ACC112 (cell line): ENCODE data around the gene TNXB.
"Not testable (repeated sequence)": the region's sequence is repeated elsewhere in the genome, so short reads cannot be mapped to it uniquely, and the experiment has no call there.

Experiments used
- H2AFZ ChIP-seq: fragments of 200-600 bp; sonication (generic); one replicate; pipeline ENCODE4 v1.6.0; 2017; ENCODE audit warnings: antibody characterized with exemption, low read length; ENCODE audit not compliant: unreplicated experiment
- H3K27ac ChIP-seq: fragments of 200-600 bp; sonication (generic); 2 replicates; pipeline ENCODE4 v1.5.1; 2014; ENCODE audit warnings: low read depth, mild to moderate bottlenecking, antibody characterized with exemption, low read length, moderate library complexity
- H3K27me3 ChIP-seq: fragments of 200-600 bp; sonication (generic); 2 replicates; pipeline ENCODE4 v1.6.1; 2014; ENCODE audit warnings: mild to moderate bottlenecking, antibody characterized with exemption, low read length, moderate library complexity, mixed read lengths; ENCODE audit not compliant: insufficient read depth
- H3K36me3 ChIP-seq: fragments of 200-600 bp; sonication (generic); 2 replicates; pipeline ENCODE4 v1.6.1; 2016; ENCODE audit warnings: mild to moderate bottlenecking, antibody characterized with exemption, low read length, moderate library complexity, mixed read lengths; ENCODE audit not compliant: insufficient read depth
- H3K4me1 ChIP-seq: fragments of 200-600 bp; sonication (generic); one replicate; pipeline ENCODE4 v1.6.1; 2016; ENCODE audit warnings: low read length, mixed read lengths; ENCODE audit not compliant: insufficient read depth, unreplicated experiment, control insufficient read depth
- H3K4me3 ChIP-seq: fragments of 200-600 bp; sonication (generic); 2 replicates; pipeline ENCODE4 v1.5.1; 2014; ENCODE audit warnings: mild to moderate bottlenecking, low read depth, low read length
- H3K79me2 ChIP-seq: fragments of 200-600 bp; sonication (generic); one replicate; pipeline ENCODE4 v1.6.0; 2016; ENCODE audit warnings: low read length; ENCODE audit not compliant: control insufficient read depth, unreplicated experiment, insufficient read depth

The TNXB gene

DNA sequence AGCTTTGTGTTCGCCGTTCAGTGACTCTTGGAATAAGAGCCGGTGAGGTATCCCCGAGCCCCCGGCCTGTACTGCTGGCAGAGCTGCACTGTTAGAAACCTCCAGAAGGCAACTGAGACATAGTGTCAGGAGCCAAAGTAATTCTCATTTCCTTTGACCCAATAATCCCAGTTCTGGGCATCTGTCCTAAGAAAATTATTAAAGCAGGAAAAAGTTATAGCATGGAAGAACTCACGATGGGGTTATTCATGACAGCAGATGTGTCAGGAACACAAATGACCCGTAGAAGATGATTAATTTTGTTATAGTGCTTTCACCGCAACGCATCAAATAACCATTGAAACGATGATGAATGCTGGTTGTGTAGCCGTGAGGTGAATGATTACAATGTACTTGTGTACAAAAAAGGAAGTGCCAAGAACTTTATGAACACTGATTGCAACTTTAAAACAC is 50.6 kb downstream of the TNXB start:
- no peak overlapping the region for H3K27ac ChIP-seq
- no peaks in the 10 kb centered on the region for H3K36me3 ChIP-seq
- H3K27me3 ChIP-seq = no peaks in the 10 kb centered on the region
- H3K79me2 ChIP-seq = no peaks in the 10 kb centered on the region
- no peak overlapping the region for H3K4me3 ChIP-seq
- peaks cover 9% of the 10 kb centered on the region for H3K4me1 ChIP-seq
- H2AFZ ChIP-seq = no peak overlapping the region

- Histone ChIP-seq H3K27ac (no peak overlapping the region), H3K27me3 (no peaks in the 10 kb centered on the region)
Measured at GRCh38 chr6:32057966-32058365, 51.2 kb downstream of the TNXB start.

GRCh38 chr6:32056254-32056653 is 52.9 kb downstream of the TNXB start:
- peaks cover 9% of the 10 kb centered on the region for H3K4me1 ChIP-seq
- no peak overlapping the region for H2AFZ ChIP-seq
- no peaks in the 10 kb centered on the region for H3K36me3 ChIP-seq
- no peaks in the 10 kb centered on the region for H3K27me3 ChIP-seq
- H3K27ac ChIP-seq = no peak overlapping the region
- H3K4me3 ChIP-seq = no peak overlapping the region
- H3K79me2 ChIP-seq = no peaks in the 10 kb centered on the region

More at GRCh38 chr6:32057966-32058365, 51.2 kb downstream of the TNXB start:
- Histone ChIP-seq H2AFZ (no peak overlapping the region), H3K4me1 (peaks cover 9% of the 10 kb centered on the region), H3K79me2 (no peaks in the 10 kb centered on the region), H3K4me3 (no peak overlapping the region), H3K36me3 (no peaks in the 10 kb centered on the region)

- H3K79me2 ChIP-seq, H3K27ac ChIP-seq, H3K4me3 ChIP-seq, H2AFZ ChIP-seq, H3K27me3 ChIP-seq, H3K4me1 ChIP-seq, H3K36me3 ChIP-seq: not testable (repeated sequence)
Measured at GRCh38 chr6:32055756-32056155, 53.4 kb downstream of the TNXB start.

DNA sequence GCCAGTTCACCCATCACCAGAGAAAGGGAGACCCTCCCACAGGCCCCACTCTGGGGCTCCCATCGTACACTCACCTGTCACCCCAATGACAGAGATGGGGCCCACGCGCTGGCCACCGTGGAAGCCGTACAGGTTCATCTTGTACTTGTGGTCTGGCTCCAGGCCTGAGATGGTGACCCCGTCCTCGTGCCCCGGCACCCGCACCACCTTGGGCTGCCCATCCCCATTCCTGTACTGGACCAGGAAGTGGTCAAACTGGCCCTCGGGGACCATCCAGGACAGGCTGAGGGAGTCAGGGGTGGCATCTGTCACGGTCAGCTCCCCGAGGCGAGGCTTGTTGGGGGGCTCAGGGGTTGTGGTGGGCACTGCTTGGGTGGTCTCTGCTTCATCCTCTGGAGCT is 55.8 kb downstream of the TNXB start:
- H3K79me2 ChIP-seq, H3K4me1 ChIP-seq, H2AFZ ChIP-seq, H3K27ac ChIP-seq, H3K4me3 ChIP-seq, H3K27me3 ChIP-seq, H3K36me3 ChIP-seq: not testable (repeated sequence)

- not testable (repeated sequence) for H3K4me1 ChIP-seq, H3K36me3 ChIP-seq, H3K4me3 ChIP-seq, H3K79me2 ChIP-seq, H2AFZ ChIP-seq, H3K27me3 ChIP-seq, H3K27ac ChIP-seq
Measured at GRCh38 chr6:32052626-32053025, 56.5 kb downstream of the TNXB start.

DNA sequence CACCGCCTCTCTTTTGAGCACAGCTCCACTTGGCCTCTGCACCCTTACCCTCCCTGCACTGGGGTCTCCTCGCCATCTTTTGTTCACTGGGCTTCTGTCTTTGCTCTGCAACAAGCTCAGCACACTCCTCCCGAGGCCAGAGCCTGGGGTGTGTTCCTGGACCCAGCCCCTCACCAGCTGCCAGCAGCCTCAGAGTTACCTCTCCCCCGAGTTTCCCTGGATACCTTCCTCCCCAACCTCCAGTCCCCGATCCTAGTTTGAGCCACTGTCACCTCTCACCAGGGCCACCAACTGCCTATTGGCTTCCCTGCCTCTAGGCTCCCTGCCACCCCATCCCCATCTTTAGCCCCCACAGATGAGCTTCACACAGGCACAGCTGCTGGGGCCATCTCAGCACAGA is 58.6 kb downstream of the TNXB start:
- H3K27me3 ChIP-seq = no peaks in the 10 kb centered on the region
- H3K4me1 ChIP-seq = peaks cover 28% of the 10 kb centered on the region

DNA sequence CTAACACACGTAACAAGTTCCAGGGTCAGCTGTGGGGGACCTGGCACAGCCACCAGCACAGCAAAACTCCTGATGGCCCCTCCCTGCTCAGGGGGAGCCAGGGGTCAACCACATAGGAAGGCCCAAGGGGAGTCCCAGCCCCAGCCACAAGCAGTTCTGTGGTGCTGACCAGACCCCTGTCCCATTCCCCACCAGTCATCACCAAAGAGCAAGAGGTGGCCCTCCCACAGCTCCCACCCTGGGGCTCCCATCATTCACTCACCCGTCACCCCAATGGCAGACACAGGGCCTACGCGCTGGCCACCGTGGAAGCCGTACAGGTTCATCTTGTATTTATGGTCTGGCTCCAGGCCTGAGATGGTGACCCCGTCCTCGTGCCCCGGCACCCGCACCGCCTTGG is 59.4 kb downstream of the TNXB start:
- H3K79me2 ChIP-seq, H3K4me3 ChIP-seq, H3K36me3 ChIP-seq, H2AFZ ChIP-seq, H3K27ac ChIP-seq, H3K27me3 ChIP-seq: not testable (repeated sequence)
- H3K4me1 ChIP-seq = peaks cover 28% of the 10 kb centered on the region

More for the DNA sequence above, 58.6 kb downstream of the TNXB start:
- no peak overlapping the region for H3K4me3 ChIP-seq
- no peak overlapping the region for H2AFZ ChIP-seq
- no peak overlapping the region for H3K27ac ChIP-seq
- no peaks in the 10 kb centered on the region for H3K36me3 ChIP-seq
- no peaks in the 10 kb centered on the region for H3K79me2 ChIP-seq

DNA sequence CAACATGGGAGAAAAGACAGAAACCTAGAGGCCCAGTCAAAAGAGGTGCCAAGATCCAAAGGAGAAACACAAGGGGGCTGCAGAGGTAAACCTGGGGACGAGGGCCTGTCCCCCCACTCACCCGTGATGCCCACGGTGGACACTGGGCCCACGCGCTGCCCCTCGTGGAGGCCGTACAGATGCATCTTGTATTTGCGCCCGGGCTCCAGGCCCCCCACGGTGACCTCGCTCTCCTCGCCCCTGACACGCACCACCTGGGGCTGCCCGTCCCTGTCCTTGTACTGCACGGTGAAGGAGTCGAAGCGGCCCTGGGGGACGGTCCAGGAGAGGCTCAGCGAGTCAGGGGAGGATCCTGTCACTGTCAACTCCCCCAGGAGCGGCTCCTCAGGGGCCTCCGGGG is 60.0 kb downstream of the TNXB start:
- H3K4me3 ChIP-seq, H3K36me3 ChIP-seq, H3K27me3 ChIP-seq, H3K79me2 ChIP-seq, H3K27ac ChIP-seq, H2AFZ ChIP-seq: not testable (repeated sequence)
- peaks cover 28% of the 10 kb centered on the region for H3K4me1 ChIP-seq

DNA sequence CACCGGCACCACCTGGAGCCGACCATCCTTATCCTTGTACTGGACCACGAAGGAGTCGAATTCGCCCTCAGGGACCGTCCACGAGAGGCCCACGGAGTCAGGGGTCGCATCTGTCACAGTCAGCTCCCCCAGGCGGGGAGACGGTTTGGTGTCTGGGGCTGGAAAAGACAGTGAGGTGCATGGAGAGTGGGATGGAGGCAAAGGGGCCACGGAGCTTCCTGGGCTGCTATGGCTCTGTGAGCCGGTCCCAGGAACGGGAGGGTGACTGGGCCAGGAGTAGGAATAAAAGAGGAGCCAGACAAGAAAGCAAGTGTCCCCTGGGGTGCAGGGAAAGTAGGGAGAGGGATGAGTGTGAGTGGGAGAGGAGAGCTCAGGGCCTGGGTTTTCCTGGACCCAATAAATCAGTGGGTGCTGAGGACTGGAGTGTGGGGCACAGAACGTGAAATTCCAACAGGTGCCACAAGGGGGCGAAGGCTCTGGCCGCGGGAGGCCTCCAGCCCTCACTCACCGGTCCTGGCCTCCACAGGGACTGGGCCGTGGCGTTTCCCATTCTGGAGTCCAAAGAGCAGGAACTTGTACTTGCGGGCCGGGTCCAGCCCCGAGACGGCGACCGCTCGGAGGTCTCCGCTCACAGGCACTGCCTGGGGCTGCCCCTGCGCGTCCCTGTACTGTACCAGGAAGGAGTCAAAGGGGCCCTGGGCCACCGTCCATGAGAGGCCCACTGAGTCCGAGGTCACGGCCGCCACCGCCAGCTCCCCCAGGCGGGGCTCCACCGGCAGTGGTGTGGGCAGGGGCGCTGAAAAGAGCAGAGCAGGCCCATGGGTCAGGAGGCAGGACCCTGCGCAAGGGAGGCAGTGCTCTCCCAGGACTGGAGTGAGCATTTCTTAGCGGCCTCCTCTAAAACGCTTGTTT is 61.0 kb downstream of the TNXB start:
- Histone ChIP-seq H3K4me1 (peaks cover 28% of the 10 kb centered on the region), H2AFZ (no peak overlapping the region), H3K79me2 (no peaks in the 10 kb centered on the region), H3K27me3 (no peaks in the 10 kb centered on the region), H3K27ac (peak overlapping the region; percentile 96), H3K4me3 (no peak overlapping the region), H3K36me3 (no peaks in the 10 kb centered on the region)

DNA sequence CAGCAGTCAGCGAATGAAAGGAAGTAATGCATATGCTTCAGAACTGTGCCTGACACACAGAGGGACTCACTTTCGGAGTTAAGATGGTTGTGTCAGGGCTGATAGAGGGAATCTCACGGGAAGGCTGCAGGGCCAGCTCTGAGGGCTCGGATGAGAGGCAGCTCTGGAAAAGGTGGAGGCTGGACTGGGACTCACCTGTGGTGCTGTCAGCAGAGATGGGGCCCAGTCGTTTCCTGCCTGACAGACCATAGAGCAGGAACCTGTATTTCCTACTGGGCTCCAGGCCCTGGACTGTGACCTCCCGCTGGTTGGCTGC is 61.6 kb downstream of the TNXB start:
- H3K27me3 ChIP-seq = no peaks in the 10 kb centered on the region
- no peak overlapping the region for H2AFZ ChIP-seq
- peak overlapping the region; percentile 96 for H3K27ac ChIP-seq
- H3K4me3 ChIP-seq = peak overlapping the region; percentile 63
- H3K36me3 ChIP-seq = no peaks in the 10 kb centered on the region
- no peaks in the 10 kb centered on the region for H3K79me2 ChIP-seq
- peaks cover 28% of the 10 kb centered on the region for H3K4me1 ChIP-seq
